K562 (cell line): ENCODE data around the gene KCNAB1.

Experiments used
- CHD2 ChIP-seq: IDR thresholded peaks from 2 replicates; pipeline ENCODE4 v1.6.1; 2011; ENCODE audit warnings: low read depth, low read length
- CTCF ChIP-seq, 3 experiments: IDR thresholded peaks in 2 of 3; conservative IDR thresholded peaks in 1 of 3; 2 replicates each; pipeline ENCODE4 v1.5.1; 2011 to 2012; ENCODE audit warnings: low read length in 3 of 3, mild to moderate bottlenecking in 3 of 3, control low read depth in 2 of 3, improper control_type of control experiment in 1 of 3, inconsistent platforms in 1 of 3, low read depth in 1 of 3, mixed read lengths in 1 of 3, moderate library complexity in 1 of 3; ENCODE audit not compliant: insufficient read depth in 2 of 3
- ELK1 ChIP-seq: sonication (generic); formaldehyde crosslinking; IDR thresholded peaks from 2 replicates; pipeline ENCODE4 v1.8.1; 2022; ENCODE audit warnings: missing genetic modification reagents
- POLR2AphosphoS5 ChIP-seq: IDR thresholded peaks from 2 replicates; pipeline ENCODE4 v1.6.1; 2011; ENCODE audit warnings: mild to moderate bottlenecking, low read depth, low read length, moderate library complexity; ENCODE audit not compliant: control insufficient read depth, insufficient read depth
- TFAM ChIP-seq: fragments of 250-450 bp; sonication (Bioruptor Pico); conservative IDR thresholded peaks from 2 replicates; pipeline ENCODE4 v1.5.0; 2021; ENCODE audit warnings: mild to moderate bottlenecking, moderate library complexity
- USF1 ChIP-seq: sonication (generic); formaldehyde crosslinking; IDR thresholded peaks from 2 replicates; pipeline ENCODE4 v1.9.0; 2022; ENCODE audit warnings: mild to moderate bottlenecking, missing genetic modification reagents
- ZNF134 ChIP-seq: fragments of 250-450 bp; sonication (Bioruptor Pico); conservative IDR thresholded peaks from 2 replicates; pipeline ENCODE4 v1.4.0; 2020
- ZSCAN32 ChIP-seq: fragments of 450-650 bp; formaldehyde crosslinking; IDR thresholded peaks from 2 replicates; pipeline ENCODE4 v1.4.0; 2020; ENCODE audit warnings: mild to moderate bottlenecking, moderate library complexity

GRCh38 chr3:156230278-156230900, 110.0 kb downstream of the KCNAB1 start:
- TF ChIP-seq CTCF (IDR thresholded peaks at IDR 0.05 in 2 of 3, conservative IDR thresholded peaks at IDR 0.05 in 1 of 3; ENCODE audit: insufficient read depth in 2 of 3, low read depth in 1 of 3, low read length in 3 of 3) = no peak
- TF ChIP-seq ZSCAN32 (CRISPR knock-in tag) = no peak
- TF ChIP-seq TFAM (CRISPR knock-in tag) = no peak
- no peak for TF ChIP-seq POLR2AphosphoS5
- TF ChIP-seq USF1 (CRISPR knock-in tag) = no peak
- TF ChIP-seq ELK1 (CRISPR knock-in tag) = no peak
- TF ChIP-seq ZNF134 (CRISPR knock-in tag) = no peak
- no peak for TF ChIP-seq CHD2
